ENCODE measurements around the gene CDC42EP1.

Gene CDC42EP1

GRCh38 chr22:37616201-37617083 is 56.2 kb downstream of the CDC42EP1 start:
- DNase-seq = no peak

GRCh38 chr22:37617431-37617830 is 57.2 kb downstream of the CDC42EP1 start:
- DNase-seq = no peak

GRCh38 chr22:37618072-37618656 is 57.9 kb downstream of the CDC42EP1 start:
- DNase-seq = no peak

- DNase-seq = no peak
These were observed 58.4 kb downstream of the CDC42EP1 start for GRCh38 chr22:37618674-37619073.
